Cerebellar nuclear complex (tissue), 1 donor: ENCODE data around the gene TGFBRAP1.
"Not testable (repeated sequence)": the region's sequence is repeated elsewhere in the genome, so short reads cannot be mapped to it uniquely, and the experiment has no call there.

ENCODE experiments used
- DNase-seq, 2 experiments: peaks; one replicate each; lab custom pipeline; 2025; lab: John Stamatoyannopoulos, UW

TGFBRAP1 gene

DNA sequence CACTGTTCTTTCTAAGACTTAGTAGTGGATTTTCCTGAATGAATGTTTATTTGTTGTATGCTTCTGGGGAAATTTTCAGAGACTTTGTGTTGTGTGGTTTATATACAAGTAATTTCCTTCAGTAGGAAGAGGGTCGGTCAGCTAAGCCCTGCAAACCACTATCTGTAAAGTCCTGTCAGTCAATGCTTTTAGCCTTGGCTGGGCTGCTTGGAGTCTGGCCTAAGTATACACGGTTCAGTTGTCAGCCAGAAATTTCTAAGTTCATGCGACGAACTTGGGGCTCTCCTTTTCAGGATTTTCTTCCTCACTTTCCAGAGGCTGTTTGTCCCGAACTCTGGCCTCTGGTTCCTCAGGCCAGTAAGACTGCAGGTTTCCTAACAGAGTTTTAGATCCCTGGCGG is 29.1 kb upstream of the TGFBRAP1 start:
- no peak for DNase-seq

DNA sequence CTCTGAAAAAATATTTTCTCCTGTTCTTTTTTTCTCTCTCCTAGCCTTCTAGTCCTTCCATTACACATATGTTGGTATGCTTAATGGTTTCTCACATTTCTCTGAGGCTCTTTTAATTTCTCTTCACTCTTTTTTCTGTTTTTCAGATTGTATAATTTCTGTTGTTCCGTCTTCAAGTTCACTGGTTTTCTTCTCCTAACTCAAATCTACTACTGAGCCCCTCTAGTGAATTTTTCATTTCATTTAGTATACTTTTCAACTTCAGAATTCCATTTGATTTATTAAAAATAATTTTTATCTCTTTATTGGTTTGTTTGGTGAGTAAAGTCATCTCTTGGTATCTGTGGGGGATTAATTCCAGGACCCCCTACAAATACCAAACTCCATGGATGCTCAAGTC is 27.6 kb upstream of the TGFBRAP1 start:
- DNase-seq = no peak

GRCh38 chr2:105344704-105345345 is 15.3 kb upstream of the TGFBRAP1 start:
- DNase-seq = no peak

- no peak for DNase-seq
Measured at GRCh38 chr2:105339414-105339813, 9.9 kb upstream of the TGFBRAP1 start.

- no peak for DNase-seq
Measured at GRCh38 chr2:105338020-105338385, 8.5 kb upstream of the TGFBRAP1 start.

DNA sequence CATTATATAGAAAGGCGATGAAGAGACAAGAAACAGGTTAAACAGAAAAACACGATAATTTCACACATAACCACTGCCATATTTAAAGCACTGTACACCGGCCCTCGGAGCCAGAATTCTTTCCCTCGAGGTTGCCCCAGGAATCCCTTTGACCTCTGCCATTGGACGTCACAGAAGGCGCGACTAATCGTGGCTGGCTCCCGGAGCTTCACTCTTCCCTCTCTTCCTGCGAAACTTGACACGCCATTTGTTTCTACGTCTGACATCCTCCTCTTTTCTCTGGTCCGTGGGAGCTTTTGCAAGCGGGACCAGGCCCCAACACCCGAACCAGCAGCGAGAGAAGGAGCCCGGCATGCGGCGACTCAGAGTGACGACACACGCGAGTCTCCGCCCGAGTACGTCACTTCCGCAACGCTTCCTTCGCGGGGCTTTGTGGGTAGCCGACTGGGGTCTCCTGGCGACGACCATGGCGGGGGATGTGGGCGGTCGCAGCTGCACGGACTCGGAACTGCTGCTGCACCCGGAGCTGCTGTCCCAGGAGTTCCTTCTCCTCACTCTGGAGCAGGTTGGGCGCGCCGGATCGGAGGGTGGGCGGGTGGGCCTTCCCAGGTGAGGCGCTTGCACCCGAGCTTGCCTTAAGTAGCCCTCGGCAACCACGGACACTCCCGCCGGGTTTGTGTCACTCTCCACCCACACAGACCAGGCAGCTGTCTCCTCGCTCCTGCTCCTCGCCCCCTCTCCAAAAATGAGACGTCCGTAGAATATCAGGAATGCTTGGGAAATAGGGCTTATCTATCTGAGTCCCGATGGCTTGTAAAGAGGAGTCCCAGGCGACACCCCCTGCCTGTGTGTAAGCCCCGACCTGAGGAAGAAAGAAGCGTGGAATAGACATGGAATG is 7.8 kb upstream of the TGFBRAP1 start, which contains the start of gene C2orf49:
TSS of gene C2orf49 (plus strand) at position 419 of the 898 bp plus-strand sequence. CDS start at position 467, 48 bp downstream.
- DNase-seq = peak in 1 of 2 experiments; percentile 82

GRCh38 chr2:105336786-105337121 is 7.2 kb upstream of the TGFBRAP1 start:
- no peak for DNase-seq

GRCh38 chr2:105335469-105335868 is 5.9 kb upstream of the TGFBRAP1 start:
- no peak for DNase-seq

GRCh38 chr2:105334211-105334610 is 4.7 kb upstream of the TGFBRAP1 start:
- DNase-seq = no peak

DNA sequence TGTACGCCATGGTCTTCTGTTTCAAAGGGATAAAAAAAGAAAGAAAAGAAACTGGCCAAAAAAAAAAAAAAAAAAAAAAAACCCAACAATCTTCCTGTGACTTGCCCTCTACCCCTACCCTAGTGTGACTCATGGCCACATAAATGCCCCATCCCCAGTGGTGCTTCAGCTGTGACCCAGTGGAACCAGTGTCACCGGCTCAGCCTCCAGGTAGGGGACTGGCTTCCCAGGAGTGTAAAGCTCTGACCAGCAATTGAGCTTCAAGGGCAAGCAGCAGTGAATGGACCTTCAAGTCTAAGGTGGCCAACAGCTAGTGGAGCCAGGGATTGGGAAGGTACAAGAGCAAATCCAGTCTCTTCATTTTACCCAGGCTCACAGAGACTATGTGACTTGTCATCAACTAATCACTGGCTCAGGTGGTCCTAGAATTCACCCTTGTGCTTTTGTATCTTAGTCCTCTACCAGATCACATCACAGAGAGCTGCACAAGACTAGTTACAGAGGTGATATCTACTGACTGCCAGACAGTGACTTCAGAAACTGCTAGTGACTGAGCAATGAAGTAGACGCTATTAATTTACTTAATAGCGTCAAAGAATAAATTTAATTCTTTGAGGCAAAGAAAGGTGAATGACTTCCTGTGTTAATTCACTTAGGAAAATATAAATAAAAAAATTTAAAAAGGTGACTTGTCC is 1.3 kb upstream of the TGFBRAP1 start:
- DNase-seq = no peak

GRCh38 chr2:105329197-105329554 is 359 bp downstream of the TGFBRAP1 start:
- no peak for DNase-seq

DNA sequence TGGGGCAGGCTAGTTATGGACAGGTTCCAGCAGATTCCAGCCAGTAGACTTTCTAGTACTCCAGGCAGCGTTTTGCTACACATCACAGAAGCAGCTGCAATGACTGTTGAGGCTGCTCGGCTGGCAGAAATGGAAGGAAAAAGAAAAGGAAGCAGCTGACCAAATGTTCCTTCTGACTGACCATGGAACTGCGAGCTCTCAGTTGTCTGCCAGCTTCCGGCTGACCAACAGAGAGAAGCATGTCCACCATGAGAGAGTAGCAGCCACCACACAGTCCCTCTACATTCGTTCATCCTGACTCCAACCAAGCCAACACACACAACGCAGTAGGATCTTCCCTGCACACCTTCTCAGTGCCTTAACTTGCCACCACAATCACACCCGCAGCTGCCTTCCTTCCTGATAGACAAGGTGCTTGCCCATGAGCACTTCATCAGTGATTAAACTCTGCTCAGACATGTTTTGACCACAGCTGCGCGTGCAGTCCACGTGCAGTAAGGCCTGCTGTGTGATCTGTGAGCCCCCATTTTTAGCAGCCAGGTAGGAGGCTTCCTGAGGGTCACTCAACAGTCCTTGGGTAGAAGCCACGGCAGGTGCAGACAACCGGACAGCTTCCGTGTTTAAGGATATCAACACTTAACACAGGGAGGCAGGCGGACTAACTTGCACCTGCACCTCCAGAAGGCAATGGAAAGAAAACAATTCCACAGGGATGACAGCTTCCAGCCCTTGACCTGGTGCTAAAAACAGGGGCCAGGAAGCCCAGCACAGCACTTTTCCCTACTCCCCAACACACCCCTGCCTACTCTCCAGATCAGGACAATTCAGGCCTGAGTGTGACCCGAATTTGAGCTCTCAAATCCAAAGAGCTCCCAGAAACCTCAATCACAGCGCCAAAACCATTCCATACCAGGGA is 996 bp downstream of the TGFBRAP1 start:
- DNase-seq = no peak

DNA sequence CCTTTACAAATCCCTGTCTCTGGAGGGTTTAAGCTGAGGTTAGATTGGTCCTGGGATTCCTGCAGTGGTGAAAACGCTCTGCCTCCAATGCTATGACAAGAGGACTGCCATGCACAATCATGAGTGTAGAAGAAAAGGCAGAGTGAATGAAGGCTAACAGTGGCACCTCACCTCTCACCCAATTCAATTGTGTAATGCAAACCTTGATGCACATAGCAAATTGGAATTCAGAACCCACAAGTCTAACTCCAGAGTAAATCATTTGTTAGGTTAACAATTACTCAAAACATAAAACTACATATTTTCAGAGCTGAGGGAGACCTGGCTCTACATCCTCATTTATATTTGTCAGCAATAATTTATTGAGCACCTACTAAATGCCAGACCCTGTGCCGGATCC is 1.8 kb downstream of the TGFBRAP1 start:
- no peak for DNase-seq

DNA sequence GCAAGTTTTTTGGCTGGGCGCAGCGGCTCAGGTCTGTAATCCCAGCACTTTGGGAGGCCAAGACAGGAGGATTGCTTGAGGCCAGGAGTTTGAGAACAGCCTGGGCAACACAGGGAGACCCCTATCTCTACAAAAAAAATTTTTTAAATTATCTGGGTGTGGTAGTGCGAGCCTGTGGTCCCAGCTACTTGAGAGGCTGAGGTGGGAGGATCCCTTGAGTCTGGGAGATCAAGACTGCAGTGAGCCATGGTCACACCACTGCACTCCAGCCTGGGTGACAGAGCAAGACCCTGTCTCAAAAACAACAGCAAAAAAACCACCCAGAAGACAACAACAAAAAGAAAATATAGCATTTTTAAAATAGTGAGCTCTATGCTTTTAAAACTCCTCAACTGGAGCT is 2.3 kb downstream of the TGFBRAP1 start:
- not testable (repeated sequence) for DNase-seq

DNA sequence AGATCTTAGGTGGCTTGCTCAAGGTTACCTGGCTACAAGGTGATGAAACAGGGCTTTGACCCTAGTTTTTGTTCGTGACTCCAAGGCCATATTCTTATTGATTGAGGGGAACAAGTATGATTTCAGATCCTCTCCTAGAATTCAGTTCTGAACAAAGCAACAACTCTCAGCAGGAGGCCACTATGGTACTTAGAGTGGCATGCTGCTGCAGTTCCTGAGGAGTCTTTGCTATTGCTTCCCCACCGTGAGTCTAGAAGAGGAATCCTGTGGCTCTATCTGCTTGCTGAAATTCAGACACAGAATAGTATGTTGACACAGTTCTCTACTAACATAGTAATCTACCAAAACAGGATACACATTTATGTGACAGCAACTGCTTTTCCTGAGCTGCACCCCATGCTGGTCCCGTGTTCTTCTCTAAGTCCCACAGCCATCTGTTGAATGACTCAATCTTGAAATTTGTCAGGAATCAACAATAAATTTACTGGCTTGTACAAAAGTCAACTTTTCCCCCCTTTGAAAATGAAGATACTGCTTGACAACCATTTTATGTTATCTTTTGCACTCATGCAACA is 4.1 kb downstream of the TGFBRAP1 start:
- DNase-seq = no peak

DNA sequence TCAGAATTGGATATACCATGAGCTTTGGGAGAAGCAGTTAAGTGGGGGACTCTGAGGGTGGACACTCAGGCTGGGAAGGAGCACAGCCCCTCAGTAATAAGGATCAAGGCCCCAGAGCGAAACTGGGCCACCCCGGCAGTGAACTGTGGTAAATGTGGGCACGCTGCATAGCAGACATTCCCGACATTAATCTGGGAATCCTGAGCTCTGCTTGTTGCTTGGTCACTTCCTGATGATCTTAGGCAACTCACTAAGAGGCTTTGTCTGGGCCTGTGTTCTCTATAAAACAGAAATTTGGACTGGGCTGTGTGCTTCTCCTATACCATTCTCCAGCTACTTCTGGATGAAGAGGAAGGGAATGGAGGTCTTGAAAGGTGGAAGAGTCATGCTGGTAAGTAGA is 4.8 kb downstream of the TGFBRAP1 start:
- no peak for DNase-seq

DNA sequence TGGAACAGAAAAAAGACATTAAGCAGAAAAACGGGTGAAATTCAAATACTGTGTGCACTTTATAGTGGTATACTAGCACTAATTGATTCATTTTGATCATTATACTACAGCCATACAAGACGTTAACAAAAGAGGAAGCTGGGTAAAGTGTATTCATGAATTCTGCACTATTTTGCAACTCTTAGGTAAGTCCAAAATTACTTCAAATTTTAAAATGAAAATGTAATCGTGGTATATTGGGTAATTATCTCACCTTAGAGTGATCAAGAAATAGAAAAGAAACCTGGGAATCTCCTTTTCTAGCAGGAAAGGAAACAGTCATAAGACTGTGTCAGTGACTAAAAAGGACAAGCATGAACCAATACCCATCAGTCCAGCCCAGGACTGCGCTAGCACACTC is 5.4 kb downstream of the TGFBRAP1 start:
- DNase-seq = no peak

GRCh38 chr2:105323111-105323510 is 6.4 kb downstream of the TGFBRAP1 start:
- no peak for DNase-seq

DNA sequence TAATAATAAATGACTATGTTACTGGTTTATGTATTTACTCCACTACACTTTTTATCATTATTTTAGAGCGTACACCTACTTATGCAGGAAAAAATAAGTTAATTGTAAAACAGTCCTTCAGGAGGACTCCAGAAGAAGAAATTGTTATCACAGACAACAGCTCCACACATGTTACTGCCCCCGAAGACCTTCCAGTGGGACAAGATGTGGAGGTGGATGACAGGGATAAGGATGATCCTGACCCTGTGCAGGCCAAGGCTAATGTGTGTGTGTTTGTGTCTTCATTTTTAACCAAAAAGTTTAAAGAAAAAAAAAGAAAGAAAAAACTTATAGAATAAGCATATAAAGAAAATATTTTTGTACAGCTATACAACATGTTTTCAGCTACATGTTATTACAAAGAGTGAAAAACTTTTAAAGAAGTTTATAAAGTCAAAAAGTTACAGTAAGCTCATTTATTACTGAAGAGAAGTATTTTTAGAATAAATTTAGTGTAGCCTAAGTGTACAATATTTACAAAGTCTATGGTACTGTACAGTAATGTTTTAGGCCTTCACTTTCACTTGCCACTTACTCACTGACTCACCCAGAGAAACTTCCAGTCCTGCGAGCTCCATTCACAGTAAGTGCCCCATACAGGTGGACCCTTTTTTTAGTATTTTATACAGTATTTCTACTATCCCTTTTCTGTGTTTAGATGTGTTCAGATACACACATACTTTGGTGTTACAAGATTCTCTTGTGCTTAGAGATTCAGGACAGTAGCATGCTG is 7.5 kb downstream of the TGFBRAP1 start:
- DNase-seq = no peak

DNA sequence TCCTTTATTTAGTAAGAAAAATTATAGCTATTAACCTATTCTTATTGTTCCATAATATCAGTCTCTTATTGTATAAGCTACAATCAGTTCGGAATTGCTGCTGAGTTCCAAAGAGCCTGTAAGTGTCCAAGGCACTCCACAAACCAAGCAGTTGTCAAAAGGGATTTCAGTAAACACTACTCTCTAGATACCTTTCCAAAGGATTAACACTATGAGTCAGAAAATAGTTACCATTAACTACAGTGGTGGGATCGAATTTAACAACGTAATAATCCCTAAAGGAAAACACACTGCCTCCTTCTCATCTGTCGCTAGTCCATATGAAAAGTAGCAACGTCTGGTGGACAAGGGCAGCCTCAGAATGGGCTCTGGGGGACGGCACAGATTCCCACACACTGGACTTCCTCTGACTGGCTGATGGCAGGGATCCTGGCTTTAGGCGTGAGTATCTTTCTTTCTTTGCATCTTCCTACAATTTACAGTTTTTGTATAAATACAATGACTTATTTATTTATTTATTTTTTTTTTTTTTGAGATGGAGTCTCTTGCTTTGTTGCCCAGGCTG is 8.8 kb downstream of the TGFBRAP1 start:
- DNase-seq = no peak
